ENCODE data around the gene RPTOR.

RPTOR gene

DNA sequence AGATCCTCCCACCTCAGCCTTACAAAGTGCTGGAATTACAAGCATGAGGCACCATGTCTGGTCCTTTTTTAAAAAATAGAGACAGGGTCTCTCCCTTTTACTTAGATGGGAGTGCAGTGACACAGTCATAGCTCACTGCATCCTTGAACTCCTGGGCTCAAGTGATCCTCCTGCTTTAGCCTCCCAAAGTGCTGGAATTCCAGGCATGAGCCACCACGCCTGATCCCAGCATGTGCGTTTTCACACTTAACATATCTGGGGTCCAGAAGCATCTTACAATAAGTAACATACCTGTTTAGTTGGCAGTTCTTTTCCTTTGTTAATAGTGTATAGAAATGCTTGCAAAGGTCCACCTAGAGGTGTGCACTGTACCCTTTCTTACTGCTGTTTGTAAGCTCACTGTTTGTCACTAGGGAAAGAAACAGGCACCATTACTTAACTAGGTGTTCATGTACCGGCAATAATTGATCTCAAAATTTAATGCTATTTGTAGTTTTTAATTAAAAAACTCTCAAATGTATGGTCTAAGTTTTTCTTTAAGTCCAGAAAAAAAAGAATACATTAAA lies 221.7 kb downstream of the RPTOR start:
- Histone ChIP-seq H3K27ac (no peak overlapping the region), H2AFZ (no peak overlapping the region), H3K9me3 (ENCODE audit: control insufficient read depth, low read length) (no peaks in the 10 kb centered on the region), H3K79me2 (no peaks in the 10 kb centered on the region), H3K4me3 (ENCODE audit: low read depth, low read length) (no peak overlapping the region), H3K9ac (no peak overlapping the region), H3K4me2 (ENCODE audit: low read length) (no peak overlapping the region), H3K27me3 (ENCODE audit: control insufficient read depth, insufficient read depth, low read length) (no peaks in the 10 kb centered on the region), H3K4me1 (no peaks in the 10 kb centered on the region), H3K36me3 (ENCODE audit: control insufficient read depth, insufficient read depth, low read length) (no peaks in the 10 kb centered on the region)
- TF ChIP-seq, protein P1, sequence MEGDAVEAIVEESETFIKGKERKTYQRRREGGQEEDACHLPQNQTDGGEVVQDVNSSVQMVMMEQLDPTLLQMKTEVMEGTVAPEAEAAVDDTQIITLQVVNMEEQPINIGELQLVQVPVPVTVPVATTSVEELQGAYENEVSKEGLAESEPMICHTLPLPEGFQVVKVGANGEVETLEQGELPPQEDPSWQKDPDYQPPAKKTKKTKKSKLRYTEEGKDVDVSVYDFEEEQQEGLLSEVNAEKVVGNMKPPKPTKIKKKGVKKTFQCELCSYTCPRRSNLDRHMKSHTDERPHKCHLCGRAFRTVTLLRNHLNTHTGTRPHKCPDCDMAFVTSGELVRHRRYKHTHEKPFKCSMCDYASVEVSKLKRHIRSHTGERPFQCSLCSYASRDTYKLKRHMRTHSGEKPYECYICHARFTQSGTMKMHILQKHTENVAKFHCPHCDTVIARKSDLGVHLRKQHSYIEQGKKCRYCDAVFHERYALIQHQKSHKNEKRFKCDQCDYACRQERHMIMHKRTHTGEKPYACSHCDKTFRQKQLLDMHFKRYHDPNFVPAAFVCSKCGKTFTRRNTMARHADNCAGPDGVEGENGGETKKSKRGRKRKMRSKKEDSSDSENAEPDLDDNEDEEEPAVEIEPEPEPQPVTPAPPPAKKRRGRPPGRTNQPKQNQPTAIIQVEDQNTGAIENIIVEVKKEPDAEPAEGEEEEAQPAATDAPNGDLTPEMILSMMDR (IDR thresholded peaks at IDR 0.05), result no peak

DNA sequence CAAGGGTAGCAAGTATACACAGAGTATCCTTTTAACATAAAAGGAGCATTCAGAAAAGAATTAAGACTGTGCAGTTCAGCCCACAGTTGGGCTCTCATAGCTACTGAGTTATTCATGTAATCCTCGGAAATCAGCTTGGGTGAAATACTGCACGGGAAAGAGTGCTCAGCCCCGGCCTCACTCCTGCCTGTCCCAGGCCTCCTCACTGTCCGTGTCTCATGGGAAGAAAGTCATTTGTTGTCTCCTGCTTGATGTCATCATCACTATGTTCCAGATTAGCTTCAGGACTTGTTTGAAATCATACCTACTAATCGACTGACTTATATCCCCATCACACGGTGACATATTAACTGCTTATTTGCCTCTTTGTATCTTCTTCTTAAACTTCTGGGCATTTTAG lies 223.8 kb downstream of the RPTOR start:
- H3K4me3 ChIP-seq (ENCODE audit: low read depth, low read length), result no peak overlapping the region
- no peaks in the 10 kb centered on the region for H3K27me3 ChIP-seq (ENCODE audit: control insufficient read depth, insufficient read depth, low read length)
- no peaks in the 10 kb centered on the region for H3K9me3 ChIP-seq (ENCODE audit: control insufficient read depth, low read length)
- H3K4me1 ChIP-seq, result no peaks in the 10 kb centered on the region
- H3K36me3 ChIP-seq (ENCODE audit: control insufficient read depth, insufficient read depth, low read length), result no peaks in the 10 kb centered on the region
- H3K79me2 ChIP-seq, result peaks cover 2% of the 10 kb centered on the region
- no peak overlapping the region for H3K4me2 ChIP-seq (ENCODE audit: low read length)
- TF ChIP-seq, protein P1 (IDR thresholded peaks at IDR 0.05), result no peak
- H3K9ac ChIP-seq, result no peak overlapping the region
- H3K27ac ChIP-seq, result no peak overlapping the region
- no peak overlapping the region for H2AFZ ChIP-seq

DNA sequence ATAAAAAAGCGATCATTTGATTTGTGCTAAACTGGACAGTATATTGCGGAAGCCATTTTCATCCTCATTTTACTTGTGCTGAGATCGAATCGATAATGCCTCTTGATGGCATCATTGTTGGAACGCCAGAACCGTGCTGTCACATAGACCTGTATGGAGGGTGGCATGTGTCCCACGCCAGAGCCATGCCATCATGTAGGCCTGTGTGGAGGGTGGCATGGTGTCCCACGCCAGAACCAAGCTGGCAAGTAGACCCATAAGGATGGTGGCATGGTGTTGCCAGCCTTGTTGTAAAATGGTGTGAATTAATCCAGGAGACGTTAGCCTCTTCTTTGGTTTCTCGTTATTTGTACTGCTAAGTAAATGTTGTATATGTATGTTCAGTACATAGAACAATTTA lies 224.3 kb downstream of the RPTOR start:
- TF ChIP-seq, protein P1 (IDR thresholded peaks at IDR 0.05), result no peak
- no peak overlapping the region for H3K4me3 ChIP-seq (ENCODE audit: low read depth, low read length)

DNA sequence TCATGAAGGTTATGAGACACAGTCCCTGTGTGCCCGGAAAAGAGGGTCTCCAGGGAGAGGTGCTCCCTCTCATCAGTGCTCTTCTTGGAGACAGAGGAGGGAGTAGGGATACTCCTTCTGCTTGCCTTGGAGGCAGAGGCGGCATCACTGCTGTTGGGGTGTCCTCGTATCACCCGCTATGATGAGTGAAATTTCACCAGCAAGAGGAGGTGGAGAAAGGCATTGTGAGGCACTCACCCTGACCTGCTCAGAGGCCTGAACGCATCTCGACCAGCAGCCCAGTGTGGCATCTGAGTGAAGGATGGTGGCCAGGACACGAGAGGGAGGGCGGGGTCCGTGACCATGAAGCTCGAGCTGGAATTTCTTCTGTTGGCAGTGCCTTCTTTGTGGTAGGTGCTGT lies 224.9 kb downstream of the RPTOR start:
- no peak overlapping the region for H2AFZ ChIP-seq
- H3K9ac ChIP-seq, result no peak overlapping the region
- H3K9me3 ChIP-seq (ENCODE audit: control insufficient read depth, low read length), result no peaks in the 10 kb centered on the region
- peaks cover 2% of the 10 kb centered on the region for H3K79me2 ChIP-seq
- H3K4me1 ChIP-seq, result no peaks in the 10 kb centered on the region
- TF ChIP-seq, protein P1 (IDR thresholded peaks at IDR 0.05), result no peak
- no peak overlapping the region for H3K4me2 ChIP-seq (ENCODE audit: low read length)
- no peak overlapping the region for H3K4me3 ChIP-seq (ENCODE audit: low read depth, low read length)
- no peaks in the 10 kb centered on the region for H3K27me3 ChIP-seq (ENCODE audit: control insufficient read depth, insufficient read depth, low read length)
- H3K27ac ChIP-seq, result no peak overlapping the region
- no peaks in the 10 kb centered on the region for H3K36me3 ChIP-seq (ENCODE audit: control insufficient read depth, insufficient read depth, low read length)

More for the DNA sequence above, 224.3 kb downstream of the RPTOR start:
- Histone ChIP-seq H3K36me3 (ENCODE audit: control insufficient read depth, insufficient read depth, low read length) (no peaks in the 10 kb centered on the region), H3K27me3 (ENCODE audit: control insufficient read depth, insufficient read depth, low read length) (no peaks in the 10 kb centered on the region), H3K27ac (no peak overlapping the region), H2AFZ (no peak overlapping the region), H3K4me1 (no peaks in the 10 kb centered on the region), H3K9ac (no peak overlapping the region), H3K79me2 (peaks cover 2% of the 10 kb centered on the region), H3K9me3 (ENCODE audit: control insufficient read depth, low read length) (no peaks in the 10 kb centered on the region), H3K4me2 (ENCODE audit: low read length) (no peak overlapping the region)

DNA sequence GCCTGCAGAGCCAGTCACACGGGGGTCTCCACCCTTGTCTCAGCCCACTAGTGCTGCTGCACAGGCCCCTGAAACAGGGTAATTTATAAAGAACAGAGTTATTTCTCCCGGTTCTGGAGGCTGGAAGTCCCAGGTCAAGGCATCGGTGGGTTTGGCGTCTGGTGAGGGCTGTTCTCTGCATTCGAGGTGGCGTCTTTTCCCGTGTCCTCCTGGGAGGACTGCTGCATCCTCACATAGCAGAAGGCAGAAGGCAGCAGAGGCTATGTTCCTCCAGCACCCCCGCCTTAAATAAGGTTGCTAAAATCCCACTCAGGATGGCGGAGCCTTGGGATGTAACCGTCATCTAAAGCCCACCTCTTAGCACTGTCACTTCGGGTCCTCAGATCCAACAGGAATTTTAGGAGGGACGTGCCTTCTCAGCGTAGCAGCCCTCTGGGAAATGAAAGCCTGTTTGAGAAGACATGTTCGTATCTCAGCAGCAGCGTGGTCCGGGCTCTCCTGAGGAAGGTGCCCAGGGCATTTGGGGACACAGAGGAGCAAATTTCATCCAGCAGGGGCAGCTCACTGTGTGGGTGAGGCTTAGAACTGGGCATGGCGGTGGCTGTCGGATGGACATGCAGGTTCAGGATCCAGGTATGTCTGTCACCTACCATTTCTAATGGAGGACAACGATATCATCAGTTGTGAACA lies 225.4 kb downstream of the RPTOR start:
- Histone ChIP-seq H3K27me3 (ENCODE audit: control insufficient read depth, insufficient read depth, low read length) (no peaks in the 10 kb centered on the region), H3K9ac (no peak overlapping the region), H3K4me2 (ENCODE audit: low read length) (no peak overlapping the region), H3K79me2 (peaks cover 2% of the 10 kb centered on the region), H3K9me3 (ENCODE audit: control insufficient read depth, low read length) (no peaks in the 10 kb centered on the region), H3K4me3 (ENCODE audit: low read depth, low read length) (no peak overlapping the region), H3K27ac (no peak overlapping the region), H3K4me1 (no peaks in the 10 kb centered on the region), H3K36me3 (ENCODE audit: control insufficient read depth, insufficient read depth, low read length) (no peaks in the 10 kb centered on the region), H2AFZ (no peak overlapping the region)
- TF ChIP-seq, protein P1 (IDR thresholded peaks at IDR 0.05), result no peak

Measured in parathyroid adenoma (tissue), 2 donors.